GM10248 (cell line): ENCODE measurements around the gene KCNJ10.

ENCODE experiments used
- CTCF ChIA-PET: fragments of 300-600 bp; sonication (Branson Sonifier 250); formaldehyde crosslinking; extraction: SDS; loops from one replicate; lab custom pipeline; 2021; ENCODE audit warnings: antibody characterized with exemption; lab: Yijun Ruan, JAX
- POLR2A ChIA-PET: fragments of 350-650 bp; sonication (Branson Sonifier 250); formaldehyde crosslinking; extraction: SDS; loops from one replicate; lab custom pipeline; 2020; ENCODE audit warnings: antibody characterized with exemption; lab: Yijun Ruan, JAX
- DNase-seq: peaks from one replicate; pipeline ENCODE4 v3.0.0; 2012; ENCODE audit errors: extremely low spot score
- TF ChIP-seq, protein P1 (sequence below): IDR thresholded peaks from 2 replicates; pipeline ENCODE4 v1.5.1; 2012; ENCODE audit warnings: mild to moderate bottlenecking, low read depth; ENCODE audit errors: extremely low read depth, missing control alignments, control extremely low read depth

The KCNJ10 gene

DNA sequence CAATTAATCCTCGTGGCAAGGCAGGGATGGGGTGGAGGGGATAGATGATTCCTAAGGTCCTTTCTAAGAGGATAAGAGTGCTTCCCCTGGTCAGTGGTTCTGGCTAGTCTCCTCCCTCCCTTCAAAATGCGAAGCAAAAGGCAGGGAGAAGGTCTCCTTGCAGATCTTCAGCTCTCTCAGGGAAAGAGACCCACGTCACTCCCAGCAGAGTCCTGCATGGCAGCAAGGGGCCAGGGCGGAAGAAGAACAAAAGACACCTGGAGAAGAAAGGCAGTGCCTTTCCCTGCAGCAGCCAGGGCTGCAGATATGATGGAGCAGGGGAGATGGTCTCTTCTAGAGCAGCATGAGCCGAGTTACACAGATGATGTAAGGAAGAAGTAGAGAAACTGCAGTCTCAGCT is 86.3 kb downstream of the KCNJ10 start:
- POLR2A ChIA-PET, result no interaction called here
- DNase-seq, result no peak
- CTCF ChIA-PET, result interaction anchor here (1.2 to 5.0 kb wide), 2 partner anchors 23 to 29 kb away, joined by 3 to 25 read pairs; partner anchors contain the start of gene SLAMF9
- TF ChIP-seq, protein P1, sequence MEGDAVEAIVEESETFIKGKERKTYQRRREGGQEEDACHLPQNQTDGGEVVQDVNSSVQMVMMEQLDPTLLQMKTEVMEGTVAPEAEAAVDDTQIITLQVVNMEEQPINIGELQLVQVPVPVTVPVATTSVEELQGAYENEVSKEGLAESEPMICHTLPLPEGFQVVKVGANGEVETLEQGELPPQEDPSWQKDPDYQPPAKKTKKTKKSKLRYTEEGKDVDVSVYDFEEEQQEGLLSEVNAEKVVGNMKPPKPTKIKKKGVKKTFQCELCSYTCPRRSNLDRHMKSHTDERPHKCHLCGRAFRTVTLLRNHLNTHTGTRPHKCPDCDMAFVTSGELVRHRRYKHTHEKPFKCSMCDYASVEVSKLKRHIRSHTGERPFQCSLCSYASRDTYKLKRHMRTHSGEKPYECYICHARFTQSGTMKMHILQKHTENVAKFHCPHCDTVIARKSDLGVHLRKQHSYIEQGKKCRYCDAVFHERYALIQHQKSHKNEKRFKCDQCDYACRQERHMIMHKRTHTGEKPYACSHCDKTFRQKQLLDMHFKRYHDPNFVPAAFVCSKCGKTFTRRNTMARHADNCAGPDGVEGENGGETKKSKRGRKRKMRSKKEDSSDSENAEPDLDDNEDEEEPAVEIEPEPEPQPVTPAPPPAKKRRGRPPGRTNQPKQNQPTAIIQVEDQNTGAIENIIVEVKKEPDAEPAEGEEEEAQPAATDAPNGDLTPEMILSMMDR, result no peak

DNA sequence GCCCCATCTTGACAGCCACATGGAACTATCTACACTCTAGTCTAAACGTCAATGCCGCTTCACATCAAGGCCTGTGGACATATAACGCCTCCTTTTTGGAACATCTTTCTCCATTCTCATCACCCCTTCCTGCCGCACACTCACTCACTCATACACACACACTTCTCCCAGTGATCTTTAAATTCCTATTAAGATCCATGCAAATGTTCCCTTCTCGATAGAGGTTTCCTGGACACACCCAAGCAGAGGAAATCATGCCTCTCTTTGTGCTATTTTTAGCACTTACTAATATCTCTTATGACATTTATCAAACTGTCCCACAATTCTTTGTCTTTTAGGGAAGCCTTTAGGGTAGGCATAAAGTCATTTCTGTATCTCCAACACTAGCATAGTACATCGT is 87.7 kb downstream of the KCNJ10 start:
- ChIA-PET POLR2A (no interaction called here), CTCF (interaction anchor here (1.0 to 5.0 kb wide), 2 partner anchors 15 to 24 kb away, joined by 3 to 25 read pairs; no protein-coding TSS in a partner anchor)
- TF ChIP-seq, protein P1, result no peak
- DNase-seq, result no peak

DNA sequence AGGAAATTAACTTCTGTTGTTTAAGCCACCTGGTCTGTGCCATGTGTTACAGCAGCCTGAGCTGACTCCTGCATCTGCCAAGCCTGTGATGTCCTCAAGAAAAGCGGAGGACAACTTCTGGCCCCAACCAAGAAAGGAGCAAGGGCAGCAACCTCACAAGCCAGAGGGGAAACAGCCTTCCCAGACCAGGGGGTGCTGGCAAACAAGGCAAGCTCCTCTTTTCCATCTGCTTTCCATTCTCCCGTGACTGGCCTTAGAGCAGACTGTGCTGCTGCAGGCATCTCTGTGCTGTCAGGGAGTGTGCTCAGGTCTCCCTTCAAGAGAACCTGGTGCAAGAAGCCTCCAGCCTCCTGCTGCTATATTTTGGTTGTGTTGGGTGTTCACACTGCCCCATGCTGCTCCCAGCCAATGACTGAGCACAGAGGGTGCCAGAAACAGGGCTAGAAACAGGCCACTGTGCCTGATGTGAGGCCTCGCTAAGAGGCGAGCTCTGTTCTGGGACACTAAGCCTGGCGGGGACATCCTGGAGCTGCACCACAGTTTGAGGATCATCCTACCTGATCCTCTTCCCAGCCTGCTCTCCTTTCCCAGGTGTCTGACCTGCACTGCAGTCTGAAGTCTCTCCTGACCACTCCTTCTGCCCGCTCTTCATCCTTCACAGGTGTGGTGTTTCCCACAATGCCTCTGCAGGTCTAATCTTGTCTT is 88.5 kb downstream of the KCNJ10 start:
- POLR2A ChIA-PET, result no interaction called here
- CTCF ChIA-PET, result interaction anchor here (1.0 to 5.0 kb wide), 2 partner anchors 14 to 25 kb away, joined by 3 to 25 read pairs; no protein-coding TSS in a partner anchor
- TF ChIP-seq, protein P1, result no peak
- DNase-seq, result no peak

- TF ChIP-seq, protein P1, result no peak
- ChIA-PET POLR2A (no interaction called here), CTCF (interaction anchor here (5.0 kb wide), 1 partner anchor 26 kb away, joined by 25 read pairs; no protein-coding TSS in a partner anchor)
- DNase-seq, result no peak
Measured at GRCh38 chr1:159980786-159981185, 89.2 kb downstream of the KCNJ10 start.

GRCh38 chr1:159980076-159980475 is 89.9 kb downstream of the KCNJ10 start:
- CTCF ChIA-PET, result no interaction called here
- POLR2A ChIA-PET, result no interaction called here
- TF ChIP-seq, protein P1, result no peak
- no peak for DNase-seq

DNA sequence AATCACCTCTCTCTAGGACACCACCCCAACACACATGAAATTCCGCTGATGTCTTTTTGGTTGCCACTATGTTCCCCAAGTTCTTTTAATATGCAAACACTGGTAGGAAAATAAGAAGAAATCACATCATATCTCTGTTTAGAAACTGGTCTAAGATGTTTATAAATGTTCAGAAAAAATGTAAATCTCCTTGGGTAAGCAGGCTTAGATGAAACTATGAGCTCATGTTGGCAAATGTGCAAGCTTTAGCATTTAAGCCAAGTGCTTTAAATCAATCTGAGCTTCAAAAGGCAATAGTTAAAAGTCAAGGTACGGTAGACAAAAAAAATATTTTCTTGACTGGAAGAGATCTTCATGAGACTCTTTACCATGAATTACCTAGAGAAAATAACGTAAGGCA is 90.7 kb downstream of the KCNJ10 start:
- POLR2A ChIA-PET, result no interaction called here
- TF ChIP-seq, protein P1, result no peak
- DNase-seq, result no peak
- CTCF ChIA-PET, result no interaction called here
